ENCODE data around the gene ARMC8. TPM values are rescaled to one million over a fixed set of nuclear protein-coding genes. Genes with fewer than 3 reads are reported as not detected.
A peak's percentile ranks its signal among the peaks of the same experiment; 100 is the strongest.

The ARMC8 gene
- total and polyA plus RNA-seq, 2 of the 8 experiments (the other 6 are each of a cell fraction or from before 2014, with no cell fraction given) = 47.3 to 58.5 TPM

DNA sequence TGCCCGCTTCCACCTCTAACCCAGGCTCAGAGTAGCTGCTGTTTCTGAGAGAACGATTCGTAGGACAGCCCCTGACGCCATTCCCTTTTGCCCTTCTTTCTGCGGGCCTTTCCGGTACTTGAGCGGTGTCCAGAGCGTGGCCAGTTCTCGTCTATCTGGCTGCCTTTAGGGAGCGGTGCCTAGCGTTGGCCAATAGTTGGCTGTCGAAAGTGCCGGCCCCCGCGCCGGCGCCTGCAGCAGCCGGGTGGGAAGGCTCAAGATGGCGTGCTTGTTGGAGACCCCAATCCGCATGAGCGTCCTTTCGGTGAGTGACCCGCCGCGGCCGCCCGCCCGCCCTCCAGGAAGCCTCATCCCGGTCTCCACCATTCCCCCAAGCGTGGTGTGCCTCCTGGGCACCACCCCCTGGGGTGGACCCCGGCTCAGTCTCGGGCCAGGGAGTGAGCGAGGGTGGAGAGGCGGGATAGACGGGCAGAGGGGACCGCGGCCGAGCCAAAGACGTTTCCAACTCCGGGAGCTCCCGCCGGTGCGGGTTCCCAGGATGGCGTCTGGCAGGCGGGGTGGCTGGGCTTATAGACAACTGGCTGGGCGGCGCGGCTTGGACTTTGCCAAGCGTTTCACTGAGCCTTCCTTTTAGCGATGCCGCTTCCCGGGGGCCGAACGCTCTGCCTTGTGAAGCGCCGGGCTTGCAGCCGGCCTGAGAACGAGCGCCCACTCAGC is at the start of gene ARMC8 (continued):
- TF ChIP-seq BRCA1 (IDR thresholded peaks at IDR 0.05; ENCODE audit: low read depth, low read length) (no peak), SIX5 (IDR thresholded peaks at IDR 0.05; ENCODE audit: low read depth, low read length) (no peak), BCL11A (IDR thresholded peaks at IDR 0.05; ENCODE audit: low read depth in 2 of 2, low read length in 2 of 2) (no peak), EP300 (IDR thresholded peaks at IDR 0.05; ENCODE audit: borderline replicate concordance in 1 of 2, low read depth in 2 of 2, low read length in 2 of 2) (peak in 1 of 2 experiments; percentile 98; a peak in 1 of 3 replicates), EZH2 (IDR thresholded peaks at IDR 0.05; ENCODE audit: low read depth, low read length, severe bottlenecking) (no peak), SP2 (IDR thresholded peaks at IDR 0.05; ENCODE audit: low read length) (no peak), GABPA (IDR thresholded peaks at IDR 0.05; ENCODE audit: borderline replicate concordance, insufficient read depth, low read length) (no peak), GTF2F1 (IDR thresholded peaks at IDR 0.05; ENCODE audit: borderline replicate concordance, low read depth, low read length) (no peak)
- TF ChIP-seq, protein P1, sequence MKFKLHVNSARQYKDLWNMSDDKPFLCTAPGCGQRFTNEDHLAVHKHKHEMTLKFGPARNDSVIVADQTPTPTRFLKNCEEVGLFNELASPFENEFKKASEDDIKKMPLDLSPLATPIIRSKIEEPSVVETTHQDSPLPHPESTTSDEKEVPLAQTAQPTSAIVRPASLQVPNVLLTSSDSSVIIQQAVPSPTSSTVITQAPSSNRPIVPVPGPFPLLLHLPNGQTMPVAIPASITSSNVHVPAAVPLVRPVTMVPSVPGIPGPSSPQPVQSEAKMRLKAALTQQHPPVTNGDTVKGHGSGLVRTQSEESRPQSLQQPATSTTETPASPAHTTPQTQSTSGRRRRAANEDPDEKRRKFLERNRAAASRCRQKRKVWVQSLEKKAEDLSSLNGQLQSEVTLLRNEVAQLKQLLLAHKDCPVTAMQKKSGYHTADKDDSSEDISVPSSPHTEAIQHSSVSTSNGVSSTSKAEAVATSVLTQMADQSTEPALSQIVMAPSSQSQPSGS (IDR thresholded peaks at IDR 0.05; ENCODE audit: low read length) = peak; percentile 73; the same call in 1 of the 2 replicates
- TF ChIP-seq, protein P2, sequence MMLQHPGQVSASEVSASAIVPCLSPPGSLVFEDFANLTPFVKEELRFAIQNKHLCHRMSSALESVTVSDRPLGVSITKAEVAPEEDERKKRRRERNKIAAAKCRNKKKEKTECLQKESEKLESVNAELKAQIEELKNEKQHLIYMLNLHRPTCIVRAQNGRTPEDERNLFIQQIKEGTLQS (IDR thresholded peaks at IDR 0.05; ENCODE audit: insufficient read depth, low read depth, low read length) = no peak

Measured in H1 (cell line).